ENCODE measurements around the gene MAPK12. TPM values are rescaled to one million over a fixed set of nuclear protein-coding genes. Genes with fewer than 3 reads are reported as not detected.

MAPK12 gene
- total and polyA plus RNA-seq, 2 donors (not counting 3 experiments of a cell fraction or from before 2014, with no cell fraction given) = 72.3 to 86.8 TPM

GRCh38 chr22:50294319-50294656 is 32.8 kb upstream of the MAPK12 start:
- Histone ChIP-seq H3K4me3 (replicated peaks in 1 of 3; ENCODE audit: insufficient read depth in 1 of 3, low read depth in 1 of 3, low read length in 3 of 3) (no peak overlapping the region), H3K36me3 (ENCODE audit: control insufficient read depth in 2 of 2, extremely low read depth in 1 of 2, insufficient read depth in 2 of 2, low read length in 2 of 2) (peaks cover 7 to 25% of the 10 kb centered on the region in 2 experiments), H3K9me1 (replicated peaks; ENCODE audit: control insufficient read depth, extremely low read depth, insufficient read depth, low read length) (no peaks in the 10 kb centered on the region), H3K9me3 (replicated peaks; ENCODE audit: control insufficient read depth, insufficient read depth, low read length) (no peaks in the 10 kb centered on the region), H3K4me2 (ENCODE audit: insufficient read depth, low read length) (no peak overlapping the region), H3K9ac (replicated peaks; ENCODE audit: extremely low read depth, insufficient read depth, low read length) (peak overlapping the region; percentile 30), H3K4me1 (ENCODE audit: control insufficient read depth, extremely low read depth, insufficient read depth, low read length) (peaks cover 20% of the 10 kb centered on the region), H3K27me3 (ENCODE audit: control insufficient read depth in 2 of 2, insufficient read depth in 2 of 2, low read length in 2 of 2) (no peaks in the 10 kb centered on the region), H3K27ac (ENCODE audit: insufficient read depth, low read depth, low read length) (peak overlapping the region; percentile 92), H3K79me2 (ENCODE audit: control insufficient read depth, insufficient read depth, low read length) (peaks cover 82% of the 10 kb centered on the region), H4K20me1 (replicated peaks; ENCODE audit: control insufficient read depth, extremely low read depth, insufficient read depth, low read length) (no peaks in the 10 kb centered on the region), H2AFZ (ENCODE audit: low read depth, low read length) (no peak overlapping the region)
- TF ChIP-seq EZH2 (IDR thresholded peaks at IDR 0.05; ENCODE audit: borderline replicate concordance, low read depth, low read length, severe bottlenecking) = no peak
- peak; percentile 5 for TF ChIP-seq POLR2A (IDR thresholded peaks at IDR 0.05; ENCODE audit: low read depth, low read length)
- no peak for TF ChIP-seq CTCF (IDR thresholded peaks at IDR 0.05; ENCODE audit: extremely low read depth in 1 of 2, insufficient read depth in 1 of 2, low read depth in 1 of 2, low read length in 2 of 2)
- peak; percentile 1 for TF ChIP-seq POLR2AphosphoS5 (IDR thresholded peaks at IDR 0.05; ENCODE audit: insufficient read depth, low read depth, low read length)
- DNase-seq (ENCODE audit: low read depth, low spot score) (no peak), FAIRE-seq (no peak)
- intact Hi-C loops (cut with micrococcal nuclease) (loop anchor here (1.0 to 5.0 kb wide), 2 partner anchors 32 to 48 kb away; partner anchors contain the start of gene PPP6R2), dilution Hi-C loops (cut with MboI; ENCODE audit: extremely low pct_ligation_motif_present, low sequenced_read_pairs) (no loop called here)
- no TSS peak for BruUV-seq (replicated peaks)
- CTCF ChIA-PET = interaction anchor here (1.0 to 5.8 kb wide), 10 partner anchors 9 to 232 kb away, joined by 3 to 29 read pairs (median 13); partner anchors contain the start of gene DENND6B
- POLR2A ChIA-PET = interaction anchor here (0.6 to 2.0 kb wide), 2 partner anchors 12 to 150 kb away, joined by 3 to 9 read pairs; no protein-coding TSS in a partner anchor

All from endothelial cell of umbilical vein (primary cell).